K562 (cell line): ENCODE results near the gene UBXN11. TPM values are rescaled to one million over a fixed set of nuclear protein-coding genes. Genes with fewer than 3 reads are reported as not detected.

Source experiments
- BRCA1 ChIP-seq, 2 experiments: fragments of 450-650 bp in 1 of 2; sonication (generic) in 1 of 2; formaldehyde crosslinking in 1 of 2; IDR thresholded peaks; 2 replicates each; pipeline versions ENCODE4 v1.5.0 to v1.6.1; 2017 to 2020; ENCODE audit warnings: mild to moderate bottlenecking in 1 of 2, missing genetic modification reagents in 1 of 2
- DNMT1 ChIP-seq: fragments of 450-650 bp; IDR thresholded peaks from 2 replicates; pipeline ENCODE4 v1.6.1; 2016; ENCODE audit warnings: antibody characterized with exemption, mild to moderate bottlenecking
- ETV1 ChIP-seq: fragments of 450-650 bp; conservative IDR thresholded peaks from 2 replicates; pipeline ENCODE4 v1.6.1; 2016; ENCODE audit warnings: missing genetic modification characterization, control low read depth, low read depth, missing compliant biosample characterization
- HNRNPUL1 ChIP-seq: fragments of 200-400 bp; formaldehyde crosslinking; IDR thresholded peaks from 2 replicates; pipeline ENCODE4 v1.6.1; 2017; ENCODE audit warnings: low read length
- KLF10 ChIP-seq: fragments of 250-450 bp; sonication (Bioruptor Pico); IDR thresholded peaks from 2 replicates; pipeline ENCODE4 v1.6.1; 2021; ENCODE audit warnings: matching md5 sums
- LEF1 ChIP-seq: fragments of 450-650 bp; IDR thresholded peaks from 2 replicates; pipeline ENCODE4 v1.6.1; 2016; ENCODE audit warnings: mild to moderate bottlenecking
- MITF ChIP-seq: IDR thresholded peaks from 2 replicates; pipeline ENCODE4 v1.6.1; 2014; ENCODE audit warnings: antibody characterized with exemption
- MLLT1 ChIP-seq, 2 experiments: fragments of 450-650 bp; IDR thresholded peaks; 2 replicates each; pipeline ENCODE4 v1.6.1; 2016
- MYC ChIP-seq, 2 experiments: fragments of 250-450 bp in 1 of 2; sonication (Bioruptor Pico) in 1 of 2; IDR thresholded peaks; 2 replicates each; pipeline versions ENCODE4 v1.5.1 to v1.6.1; 2012 to 2021; ENCODE audit warnings: low read depth in 2 of 2, borderline replicate concordance in 1 of 2, improper control_type of control experiment in 1 of 2, low read length in 1 of 2, mild to moderate bottlenecking in 1 of 2, moderate library complexity in 1 of 2
- POLR2B ChIP-seq: fragments of 450-650 bp; IDR thresholded peaks from 2 replicates; pipeline ENCODE4 v1.6.1; 2018; ENCODE audit warnings: low read depth; ENCODE audit not compliant: partially characterized antibody
- RFX5 ChIP-seq: IDR thresholded peaks from 2 replicates; pipeline ENCODE4 v1.6.1; 2011; ENCODE audit warnings: low read depth, mild to moderate bottlenecking, improper control_type of control experiment, low read length
- RHOXF2B ChIP-seq: fragments of 250-450 bp; sonication (Bioruptor Pico); conservative IDR thresholded peaks from 2 replicates; pipeline ENCODE4 v1.5.1; 2021
- SFPQ ChIP-seq: fragments of 200-400 bp; formaldehyde crosslinking; IDR thresholded peaks from 2 replicates; pipeline ENCODE4 v1.6.1; 2017; ENCODE audit warnings: mild to moderate bottlenecking, low read depth, low read length, moderate library complexity
- SIRT6 ChIP-seq: IDR thresholded peaks from one replicate; pipeline ENCODE4 v1.6.1; 2012; ENCODE audit warnings: low read depth, mild to moderate bottlenecking, control low read depth, inconsistent platforms, low read length, moderate library complexity
- SMARCA5 ChIP-seq: fragments of 450-650 bp; IDR thresholded peaks from 2 replicates; pipeline ENCODE4 v1.6.1; 2016
- SMARCE1 ChIP-seq: fragments of 450-650 bp; IDR thresholded peaks from 2 replicates; pipeline ENCODE4 v1.7.1; 2016; ENCODE audit warnings: mild to moderate bottlenecking
- TFAM ChIP-seq: fragments of 250-450 bp; sonication (Bioruptor Pico); conservative IDR thresholded peaks from 2 replicates; pipeline ENCODE4 v1.5.0; 2021; ENCODE audit warnings: mild to moderate bottlenecking, moderate library complexity
- ZNF431 ChIP-seq: sonication (generic); formaldehyde crosslinking; IDR thresholded peaks from 2 replicates; pipeline ENCODE4 v1.8.0; 2022; ENCODE audit warnings: mild to moderate bottlenecking, missing genetic modification reagents
- ZNF655 ChIP-seq: fragments of 250-450 bp; sonication (Bioruptor Pico); IDR thresholded peaks from 2 replicates; pipeline ENCODE4 v1.5.0; 2021
- ZNF778 ChIP-seq: fragments of 450-650 bp; formaldehyde crosslinking; IDR thresholded peaks from 2 replicates; pipeline ENCODE4 v1.4.0; 2020; ENCODE audit warnings: mild to moderate bottlenecking, moderate library complexity
- polyA plus RNA-seq, 8 experiments: library from polyadenylated mRNA; depleted of rRNA in 4 of 8; stranded (reverse) in 5 of 8; unstranded in 3 of 8; fragments of >200 nt; fragmentation: Nextera tagmentation in 2 of 8; fragmentation: Illumina TruSeq in 1 of 8; extraction: Ambion mirVana in 2 of 8; extraction: Trizol in 1 of 8; gene quantifications; 2 replicates each; pipeline versions ENCODE4 v1.2.1 to v1.2.3, GENCODE V29; 2011 to 2014; ENCODE audit warnings: inconsistent platforms in 1 of 8, missing spikeins in 1 of 8
- total RNA-seq, 7 experiments: library from RNA; depleted of rRNA in 6 of 7; stranded (reverse); fragments of >200 nt in 6 of 7; fragmentation: Illumina TruSeq in 2 of 7; extraction: Trizol in 2 of 7; gene quantifications; 2 replicates each; pipeline versions ENCODE4 v1.2.1 to v1.2.3, GENCODE V29; 2011 to 2021; ENCODE audit warnings: low replicate concordance in 1 of 7

UBXN11 gene
- total and polyA plus RNA-seq, 9 of the 15 experiments (the other 6 are each of a cell fraction or from before 2014, with no cell fraction given), result 0.48 to 34.3 (median 11.3) TPM

GRCh38 chr1:26279456-26280332, 26.7 kb downstream of the UBXN11 start, which contains the start of gene SH3BGRL3 (continued):
- TF ChIP-seq MYC (IDR thresholded peaks at IDR 0.05; ENCODE audit: low read depth, low read length) (peak; percentile 64; the same call in 1 of the 2 replicates), MYC (CRISPR knock-in tag; IDR thresholded peaks at IDR 0.05; ENCODE audit: borderline replicate concordance, low read depth) (peak; percentile 32; the same call in 1 of the 2 replicates), HNRNPUL1 (peak; percentile 77; the same call in 1 of the 2 replicates), RHOXF2B (no peak), DNMT1 (0 out of 2 replicates have a peak, but pooled peaks have one; percentile 84), ZNF778 (CRISPR knock-in tag) (no peak), SMARCA5 (peak; percentile 36; the same call in 1 of the 2 replicates), BRCA1 (IDR thresholded peaks at IDR 0.05) (no peak), BRCA1 (CRISPR knock-in tag; IDR thresholded peaks at IDR 0.05) (no peak; the same call in 1 of the 2 replicates), KLF10 (CRISPR knock-in tag) (no peak), MLLT1 (IDR thresholded peaks at IDR 0.05) (peak in 1 of 2 experiments; percentile 8; a peak in 1 of 4 replicates), POLR2B (peak; percentile 81), SFPQ (no peak), LEF1 (no peak), MITF (peak; percentile 56; the same call in 1 of the 2 replicates), ZNF431 (CRISPR knock-in tag) (0 out of 2 replicates have a peak, but pooled peaks have one; percentile 59), RFX5 (no peak), ETV1 (0 out of 2 replicates have a peak, but pooled peaks have one; percentile 34), ZNF655 (CRISPR knock-in tag) (0 out of 2 replicates have a peak, but pooled peaks have one; percentile 15), SMARCE1 (no peak; the same call in 1 of the 2 replicates), TFAM (CRISPR knock-in tag) (no peak), SIRT6 (peak; percentile 48)
